AML-193 (cell line): ENCODE results near the gene ASIC3.
"Not testable (repeated sequence)": the region's sequence is repeated elsewhere in the genome, so short reads cannot be mapped to it uniquely, and the experiment has no call there.

ENCODE experiments used
- DNase-seq, 2 experiments: peaks; one replicate each; lab custom pipeline; 2025; lab: John Stamatoyannopoulos, UW

ASIC3 gene

GRCh38 chr7:151047976-151048815, at the start of gene ASIC3:
ASIC3 (plus strand) TSS chr7:151048531; CDS start chr7:151048886, 355 bp downstream.
- DNase-seq, result no peak

- DNase-seq, result no peak
Measured at GRCh38 chr7:150999001-150999400, 49.3 kb upstream of the ASIC3 start.

GRCh38 chr7:150999497-151000230, 48.7 kb upstream of the ASIC3 start:
- no peak for DNase-seq

- DNase-seq, result no peak
Measured at GRCh38 chr7:151000897-151001495, 47.3 kb upstream of the ASIC3 start.

- no peak for DNase-seq
Measured at GRCh38 chr7:151001546-151001945, 46.8 kb upstream of the ASIC3 start.

GRCh38 chr7:151003572-151003971, 44.8 kb upstream of the ASIC3 start:
- no peak for DNase-seq

- DNase-seq, result no peak
Measured at GRCh38 chr7:151005566-151005965, 42.8 kb upstream of the ASIC3 start.

GRCh38 chr7:151006590-151007300, 41.6 kb upstream of the ASIC3 start:
- DNase-seq, result no peak

- DNase-seq, result no peak
Measured at GRCh38 chr7:151007469-151007898, 40.8 kb upstream of the ASIC3 start.

GRCh38 chr7:151008143-151008510, 40.2 kb upstream of the ASIC3 start:
- DNase-seq, result no peak

GRCh38 chr7:151008511-151009323, 39.6 kb upstream of the ASIC3 start:
- peak; percentile 36 to 40 for DNase-seq

- DNase-seq, result no peak
Measured at GRCh38 chr7:151009327-151010036, 38.8 kb upstream of the ASIC3 start.

- DNase-seq, result no peak
Measured at GRCh38 chr7:151010037-151010306, 38.4 kb upstream of the ASIC3 start.

- DNase-seq, result no peak
Measured at GRCh38 chr7:151010307-151011096, 37.8 kb upstream of the ASIC3 start.

- DNase-seq, result no peak
Measured at GRCh38 chr7:151011097-151011409, 37.3 kb upstream of the ASIC3 start.

- DNase-seq, result not testable (repeated sequence)
Measured at GRCh38 chr7:151011616-151012015, 36.7 kb upstream of the ASIC3 start.

- DNase-seq, result no peak
Measured at GRCh38 chr7:151012031-151012692, 36.2 kb upstream of the ASIC3 start.

GRCh38 chr7:151012911-151013347, 35.4 kb upstream of the ASIC3 start:
- no peak for DNase-seq

- no peak for DNase-seq
Measured at GRCh38 chr7:151013356-151013732, 35.0 kb upstream of the ASIC3 start.
